ENCODE data around the gene TOM1L2. TPM values are rescaled to one million over a fixed set of nuclear protein-coding genes. Genes with fewer than 3 reads are reported as not detected.
"Not testable (repeated sequence)": the region's sequence is repeated elsewhere in the genome, so short reads cannot be mapped to it uniquely, and the experiment has no call there.

Gene TOM1L2
- total RNA-seq, 1 experiment from 2014 or later, result 35.5 TPM

- CTCF ChIA-PET, result no interaction called here
Observed at GRCh38 chr17:17999364-18000029, 27.3 kb upstream of the TOM1L2 start.

DNA sequence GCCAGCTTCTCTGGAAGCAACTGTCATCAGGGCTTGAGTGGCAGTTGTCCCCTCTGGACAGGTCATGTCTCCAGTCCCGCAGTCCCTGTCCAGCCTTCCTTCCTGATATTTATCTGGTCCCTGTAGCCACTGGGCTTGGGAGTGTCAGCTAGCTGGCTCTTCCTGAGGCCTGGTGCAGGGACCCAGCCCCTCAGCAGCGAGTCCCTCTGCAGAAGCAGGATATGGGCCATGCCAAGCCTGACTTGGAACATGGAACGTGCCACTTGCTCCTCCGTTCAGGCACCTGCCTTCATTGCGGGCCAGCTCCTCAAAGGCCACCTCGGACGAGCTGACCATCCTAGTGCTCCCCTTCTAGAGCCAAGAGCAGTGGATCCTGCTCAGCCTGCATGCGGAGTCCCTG lies 26.7 kb upstream of the TOM1L2 start:
- BruUV-seq (replicated peaks), result no TSS peak
- H3K9me3 Mint-ChIP-seq (ENCODE audit: unreplicated experiment), result no peaks in the 10 kb centered on the region
- no peak for TF ChIP-seq CTCF (IDR thresholded peaks at IDR 0.05; ENCODE audit: insufficient read depth in 1 of 2, low read depth in 1 of 2, low read length in 1 of 2, severe bottlenecking in 1 of 2, unreplicated experiment in 1 of 2)

More at GRCh38 chr17:17999364-18000029, 27.3 kb upstream of the TOM1L2 start:
- POLR2A ChIA-PET, result no interaction called here
- BruUV-seq (replicated peaks), result no TSS peak
- DNase-seq, result no peak
- no peaks in the 10 kb centered on the region for H3K27me3 ChIP-seq (replicated peaks; ENCODE audit: control insufficient read depth, insufficient read depth, low read length)
- no peak overlapping the region for H3K4me3 ChIP-seq (ENCODE audit: low read depth, low read length)
- no peak for TF ChIP-seq CTCF (IDR thresholded peaks at IDR 0.05; ENCODE audit: insufficient read depth in 1 of 2, low read depth in 1 of 2, low read length in 1 of 2, severe bottlenecking in 1 of 2, unreplicated experiment in 1 of 2)
- H3K9me3 ChIP-seq, result no peaks in the 10 kb centered on the region
- no peaks in the 10 kb centered on the region for H3K4me1 ChIP-seq
- Mint-ChIP-seq H3K4me3 (ENCODE audit: unreplicated experiment) (no peak overlapping the region), H3K9me3 (ENCODE audit: unreplicated experiment) (no peaks in the 10 kb centered on the region), H3K27ac (ENCODE audit: unreplicated experiment) (no peak overlapping the region), H3K36me3 (ENCODE audit: insufficient read depth, unreplicated experiment) (no peaks in the 10 kb centered on the region), H3K4me1 (ENCODE audit: low read depth, unreplicated experiment) (no peaks in the 10 kb centered on the region), H3K27me3 (ENCODE audit: insufficient read depth, unreplicated experiment) (no peaks in the 10 kb centered on the region)
- H3K36me3 ChIP-seq (ENCODE audit: control insufficient read depth, insufficient read depth, low read length), result no peaks in the 10 kb centered on the region
- intact Hi-C loops (cut with micrococcal nuclease; ENCODE audit: unreplicated experiment), result no loop called here

GRCh38 chr17:17995887-17996286 lies 23.7 kb upstream of the TOM1L2 start:
- H3K9me3 ChIP-seq; H3K4me3 Mint-ChIP-seq (ENCODE audit: unreplicated experiment); H3K4me3 ChIP-seq (ENCODE audit: low read depth, low read length); H3K36me3 ChIP-seq (ENCODE audit: control insufficient read depth, insufficient read depth, low read length); H3K27ac Mint-ChIP-seq (ENCODE audit: unreplicated experiment); DNase-seq; H3K4me1 ChIP-seq; H3K27me3 ChIP-seq (replicated peaks; ENCODE audit: control insufficient read depth, insufficient read depth, low read length); H3K4me1 Mint-ChIP-seq (ENCODE audit: low read depth, unreplicated experiment); H3K36me3 Mint-ChIP-seq (ENCODE audit: insufficient read depth, unreplicated experiment); BruUV-seq (replicated peaks); H3K9me3 Mint-ChIP-seq (ENCODE audit: unreplicated experiment); intact Hi-C loops (cut with micrococcal nuclease; ENCODE audit: unreplicated experiment); POLR2A ChIA-PET; H3K27me3 Mint-ChIP-seq (ENCODE audit: insufficient read depth, unreplicated experiment): not testable (repeated sequence)
- CTCF ChIA-PET, result interaction anchor here (0.7 to 0.9 kb wide), 2 partner anchors 9 to 77 kb away, joined by 3 read pairs; no protein-coding TSS in a partner anchor

More for the DNA sequence above, 26.7 kb upstream of the TOM1L2 start:
- H3K4me3 ChIP-seq (ENCODE audit: low read depth, low read length), result no peak overlapping the region
- H3K27me3 ChIP-seq (replicated peaks; ENCODE audit: control insufficient read depth, insufficient read depth, low read length), result no peaks in the 10 kb centered on the region
- no peaks in the 10 kb centered on the region for H3K4me1 Mint-ChIP-seq (ENCODE audit: low read depth, unreplicated experiment)
- POLR2A ChIA-PET, result no interaction called here
- intact Hi-C loops (cut with micrococcal nuclease; ENCODE audit: unreplicated experiment), result no loop called here
- no peaks in the 10 kb centered on the region for H3K27me3 Mint-ChIP-seq (ENCODE audit: insufficient read depth, unreplicated experiment)
- H3K9me3 ChIP-seq, result no peaks in the 10 kb centered on the region
- no peak for DNase-seq
- H3K27ac Mint-ChIP-seq (ENCODE audit: unreplicated experiment), result no peak overlapping the region
- CTCF ChIA-PET, result no interaction called here
- H3K4me3 Mint-ChIP-seq (ENCODE audit: unreplicated experiment), result no peak overlapping the region
- H3K36me3 ChIP-seq (ENCODE audit: control insufficient read depth, insufficient read depth, low read length), result no peaks in the 10 kb centered on the region
- H3K4me1 ChIP-seq, result no peaks in the 10 kb centered on the region
- H3K36me3 Mint-ChIP-seq (ENCODE audit: insufficient read depth, unreplicated experiment), result no peaks in the 10 kb centered on the region
